ENCODE results near the gene SERPINE2.

The SERPINE2 gene, protein sequence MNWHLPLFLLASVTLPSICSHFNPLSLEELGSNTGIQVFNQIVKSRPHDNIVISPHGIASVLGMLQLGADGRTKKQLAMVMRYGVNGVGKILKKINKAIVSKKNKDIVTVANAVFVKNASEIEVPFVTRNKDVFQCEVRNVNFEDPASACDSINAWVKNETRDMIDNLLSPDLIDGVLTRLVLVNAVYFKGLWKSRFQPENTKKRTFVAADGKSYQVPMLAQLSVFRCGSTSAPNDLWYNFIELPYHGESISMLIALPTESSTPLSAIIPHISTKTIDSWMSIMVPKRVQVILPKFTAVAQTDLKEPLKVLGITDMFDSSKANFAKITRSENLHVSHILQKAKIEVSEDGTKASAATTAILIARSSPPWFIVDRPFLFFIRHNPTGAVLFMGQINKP

DNA sequence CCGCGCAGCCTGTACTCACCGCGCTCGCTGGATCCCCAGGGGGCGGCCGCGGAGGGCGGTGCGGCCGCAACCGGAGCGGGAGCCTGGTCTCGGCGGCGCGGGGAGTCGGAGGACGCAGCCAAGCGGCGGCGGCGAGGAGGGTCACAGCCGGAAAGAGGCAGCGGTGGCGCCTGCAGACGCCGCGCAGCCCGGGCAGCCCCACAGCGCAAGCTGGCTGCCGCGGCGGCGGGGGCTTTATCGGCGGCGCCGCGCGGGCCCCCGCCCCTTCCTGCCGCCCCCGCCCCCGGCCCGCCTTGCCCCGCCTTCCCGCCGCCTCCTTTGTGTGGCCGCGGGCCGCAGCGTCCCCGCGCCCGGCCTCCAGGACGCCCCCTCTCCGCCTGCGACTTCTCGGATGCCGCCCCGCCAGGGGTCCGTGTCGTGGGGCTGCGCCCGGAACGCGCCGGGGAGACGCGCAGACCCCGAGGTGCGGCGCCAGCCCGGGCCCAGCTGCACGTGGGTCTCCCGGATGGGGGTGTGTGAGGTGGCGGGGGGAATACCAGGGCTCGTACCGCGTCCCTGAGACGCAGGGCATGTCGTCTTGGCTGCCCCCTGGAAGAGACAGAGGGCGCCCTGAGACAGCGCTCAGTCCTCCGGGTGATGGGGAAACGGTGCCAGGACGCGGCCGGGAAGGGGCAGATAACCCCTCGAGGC, at the start of gene SERPINE2:
SERPINE2 (minus strand) TSS at position 207 of the 690 bp plus-strand sequence. CDS start 37,386 bp downstream, outside the sequence.
- intact Hi-C loops (cut with DNase I) = loop anchor here (1.0 to 5.0 kb wide), 3 partner anchors 42 to 245 kb away; no protein-coding TSS in a partner anchor
- peak; percentile 59 to 94 (median 72) for DNase-seq

DNA sequence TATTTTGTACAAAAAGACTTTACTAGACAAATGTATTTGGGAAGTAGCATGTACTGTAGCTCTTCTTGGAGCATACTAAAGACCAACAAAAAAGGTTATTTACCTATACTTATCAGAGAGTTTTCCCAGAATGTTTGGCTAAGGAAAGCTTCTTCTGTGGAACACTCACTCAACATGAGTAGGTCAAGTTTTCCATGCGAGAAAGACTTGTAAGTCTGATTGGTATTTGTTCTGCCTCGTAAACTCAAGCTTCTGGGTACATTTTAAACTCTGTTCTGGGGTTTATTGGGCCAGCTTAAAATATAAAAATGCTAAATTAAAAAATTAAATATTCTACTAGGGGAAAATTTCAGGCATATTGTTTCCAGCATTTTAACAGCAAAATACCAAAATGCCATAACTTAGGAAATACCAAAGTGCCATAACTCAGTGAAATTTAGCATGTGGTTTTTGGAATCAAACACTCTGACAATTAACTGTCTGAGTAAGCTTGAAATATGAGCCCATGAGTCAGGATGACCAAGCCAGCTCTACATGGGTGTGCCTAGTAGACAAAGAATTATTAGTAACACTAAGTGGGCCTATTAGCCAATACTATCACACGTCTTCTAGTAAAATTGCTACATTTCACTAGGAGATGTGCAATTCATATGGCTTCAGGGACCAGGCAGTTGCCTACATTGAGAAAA, 47.3 kb upstream of the SERPINE2 start:
- DNase-seq = no peak
- intact Hi-C loops (cut with DNase I) = no loop called here

DNA sequence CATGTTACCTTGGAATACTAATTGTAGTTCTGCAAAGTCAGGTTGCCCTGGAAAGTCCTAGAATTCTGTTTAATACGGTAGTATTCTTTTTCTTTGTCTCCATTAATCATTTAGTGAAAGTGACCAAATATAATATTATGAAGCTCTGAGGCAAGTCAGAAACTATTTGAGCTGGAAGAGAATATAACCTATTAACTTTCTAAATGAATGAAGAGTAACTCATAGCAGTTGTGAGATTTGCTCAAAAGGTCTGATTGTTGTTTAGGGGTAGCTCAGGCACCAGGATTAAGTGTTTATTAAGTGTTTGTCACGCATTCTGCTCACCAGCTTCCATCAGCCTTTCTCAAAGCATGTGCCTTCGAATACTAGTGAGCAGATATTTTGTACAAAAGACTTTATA, 46.7 kb upstream of the SERPINE2 start:
- intact Hi-C loops (cut with DNase I) = no loop called here

DNA sequence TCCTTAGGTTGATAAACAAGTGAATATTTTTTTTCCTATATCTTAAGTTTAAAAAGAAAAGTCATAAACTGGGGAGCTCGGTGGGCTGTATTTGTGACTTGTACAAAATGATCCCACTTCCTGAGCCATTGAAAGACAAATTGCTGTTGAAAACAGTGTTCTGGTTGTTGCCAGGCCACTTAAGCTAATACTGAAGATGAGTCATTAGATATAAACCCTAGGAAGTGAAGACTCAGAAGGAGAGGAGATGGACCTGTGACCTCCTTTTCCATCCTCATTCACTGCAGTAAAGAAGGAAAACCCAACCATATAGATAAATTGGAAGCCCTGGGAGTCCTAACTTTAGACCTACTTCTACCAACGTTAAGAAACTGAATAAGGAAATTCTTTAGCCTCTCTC, 46.2 kb upstream of the SERPINE2 start:
- DNase-seq = no peak
- intact Hi-C loops (cut with DNase I) = no loop called here

More for the DNA sequence above, 46.7 kb upstream of the SERPINE2 start:
- no peak for DNase-seq

DNA sequence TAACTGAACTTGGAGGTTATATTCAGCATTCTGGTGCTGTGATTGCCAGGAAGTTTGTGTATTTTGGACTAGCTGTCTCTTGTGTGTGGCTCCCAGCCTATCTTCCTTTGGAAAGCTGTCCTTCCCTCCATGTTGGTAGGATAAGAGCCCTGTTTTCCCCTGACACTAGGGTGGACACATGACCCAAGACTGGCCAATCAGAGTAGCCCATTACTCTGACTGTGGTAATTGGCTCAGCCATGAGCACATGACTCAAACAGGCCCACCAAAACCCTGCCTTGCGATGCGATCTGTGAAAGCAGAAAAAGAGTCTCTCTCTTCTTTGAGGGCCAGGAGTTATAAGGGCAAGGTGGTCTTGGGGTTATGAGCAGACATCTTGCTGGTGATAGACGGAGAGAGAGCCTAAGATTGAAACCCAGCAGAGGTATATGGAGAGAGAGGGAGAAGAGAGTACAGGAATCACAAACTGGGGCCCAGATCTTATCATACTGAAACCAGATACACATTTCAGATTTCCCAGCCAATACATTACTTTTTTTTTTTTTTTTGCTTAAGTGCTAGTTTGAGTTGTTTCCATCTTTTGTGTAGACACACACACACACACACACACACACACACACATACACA, 45.3 kb upstream of the SERPINE2 start:
- intact Hi-C loops (cut with DNase I) = no loop called here
- DNase-seq = no peak

DNA sequence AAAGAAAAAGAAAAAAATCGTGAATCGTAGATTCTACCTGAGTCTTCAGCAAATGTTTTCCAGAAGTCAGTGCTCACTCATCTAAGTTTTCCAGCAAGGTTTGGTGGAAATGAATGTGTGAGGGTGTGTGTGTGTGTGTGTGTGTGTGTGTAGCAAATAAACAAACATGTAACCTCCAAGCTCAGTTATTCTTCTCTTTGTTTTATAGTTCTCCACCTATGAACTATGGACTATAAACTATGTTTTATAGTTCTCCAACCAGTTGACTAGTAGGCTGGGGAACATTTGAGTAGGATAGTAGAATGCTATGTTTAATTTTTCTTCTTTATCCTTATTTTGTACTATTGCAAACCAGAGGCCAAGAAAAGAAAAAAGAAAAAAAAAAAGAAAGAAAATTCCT, 44.6 kb upstream of the SERPINE2 start:
- intact Hi-C loops (cut with DNase I) = no loop called here
- DNase-seq = no peak

DNA sequence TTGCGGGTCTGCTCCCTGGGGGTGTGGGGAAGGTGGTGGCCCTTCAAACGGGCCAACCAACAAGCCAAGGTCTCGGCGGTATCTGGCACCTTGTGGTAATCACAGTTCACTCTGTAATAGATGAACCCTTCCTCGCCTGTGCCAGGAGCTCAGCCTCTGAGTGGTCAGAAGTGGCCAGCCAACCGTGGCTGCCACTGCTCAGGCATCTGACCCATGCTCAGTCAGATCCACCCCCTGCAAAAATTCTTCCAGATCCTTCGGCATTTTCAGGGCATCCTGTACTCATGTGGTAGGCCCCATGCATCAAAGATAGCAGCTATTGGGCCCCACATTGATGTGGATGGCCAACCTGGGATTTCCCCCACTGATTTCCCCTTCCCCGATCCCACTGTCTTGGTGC, 39.6 kb upstream of the SERPINE2 start:
- no peak for DNase-seq
- intact Hi-C loops (cut with DNase I) = no loop called here

DNA sequence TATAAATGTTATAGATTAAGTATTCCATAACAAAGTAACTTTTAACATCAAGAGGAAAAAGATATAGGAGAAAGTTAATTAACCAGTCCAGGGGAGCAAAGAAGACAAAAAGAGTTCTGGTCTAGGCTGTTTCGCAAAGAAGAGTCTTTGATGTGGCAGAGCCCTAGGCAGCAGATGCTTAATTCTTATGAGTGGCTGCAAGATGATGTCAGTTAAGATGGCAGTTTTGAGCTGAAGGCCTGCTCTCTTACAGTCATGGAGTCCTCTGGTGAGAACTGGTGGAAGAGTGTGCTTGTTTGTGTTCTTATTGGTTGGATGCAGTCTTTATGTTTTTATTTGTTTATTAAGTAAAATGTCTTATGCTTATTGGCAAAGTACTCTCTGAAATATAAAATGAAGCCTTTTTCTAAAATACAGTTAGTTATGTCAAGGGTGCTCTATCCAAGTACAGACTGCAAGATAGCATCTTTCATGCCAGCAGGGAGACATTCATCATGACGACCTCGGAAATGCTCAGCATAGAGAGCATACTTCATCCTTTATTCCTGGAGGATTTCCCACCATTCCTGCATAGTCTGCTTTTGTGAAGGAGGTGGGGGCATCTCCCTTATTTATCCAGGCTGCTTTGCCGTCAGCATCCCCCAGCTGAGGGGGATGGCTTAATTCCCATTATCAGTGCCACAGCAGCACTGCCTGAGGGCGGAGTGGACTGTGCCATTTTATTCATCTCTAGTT, 38.9 kb upstream of the SERPINE2 start:
- no peak for DNase-seq
- intact Hi-C loops (cut with DNase I) = no loop called here

DNA sequence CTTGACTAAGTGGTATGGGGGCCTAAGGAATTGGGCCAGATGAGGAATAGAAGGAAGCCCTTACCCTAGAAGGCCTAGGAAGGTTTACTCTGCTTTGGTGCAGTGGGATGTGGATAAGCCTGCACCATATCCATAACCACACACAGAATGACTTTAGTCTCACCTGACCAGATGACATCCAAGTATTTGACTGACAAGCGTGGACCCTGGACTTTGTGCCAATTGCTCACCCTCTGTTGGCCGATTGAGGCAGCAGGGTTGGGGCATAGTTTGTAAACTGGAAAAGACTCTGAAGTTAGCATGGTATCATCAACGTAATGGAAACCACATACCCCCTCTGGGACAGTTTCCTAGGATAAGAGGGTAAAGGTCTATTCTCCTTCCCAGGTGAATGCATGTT, 36.5 kb upstream of the SERPINE2 start:
- no peak for DNase-seq
- intact Hi-C loops (cut with DNase I) = no loop called here

DNA sequence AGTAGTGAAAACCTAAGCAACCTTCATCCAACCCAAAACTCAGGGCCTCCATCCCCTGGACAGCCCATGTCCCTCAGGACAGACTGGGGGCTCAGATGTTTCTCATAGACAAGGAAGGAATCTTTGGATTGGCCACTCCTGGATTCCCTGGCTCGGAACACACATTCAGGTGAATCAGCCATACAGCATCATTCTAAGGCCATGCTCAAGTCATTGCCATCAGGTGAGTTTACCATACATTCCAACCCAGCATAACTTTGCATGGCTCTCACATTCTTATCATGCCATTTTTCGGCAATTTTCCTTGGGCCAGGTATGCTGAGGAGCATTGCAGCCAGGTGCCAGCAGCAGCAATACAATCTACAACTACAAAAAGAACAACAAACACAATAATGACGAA, 34.6 kb upstream of the SERPINE2 start:
- intact Hi-C loops (cut with DNase I) = no loop called here
- DNase-seq = no peak

DNA sequence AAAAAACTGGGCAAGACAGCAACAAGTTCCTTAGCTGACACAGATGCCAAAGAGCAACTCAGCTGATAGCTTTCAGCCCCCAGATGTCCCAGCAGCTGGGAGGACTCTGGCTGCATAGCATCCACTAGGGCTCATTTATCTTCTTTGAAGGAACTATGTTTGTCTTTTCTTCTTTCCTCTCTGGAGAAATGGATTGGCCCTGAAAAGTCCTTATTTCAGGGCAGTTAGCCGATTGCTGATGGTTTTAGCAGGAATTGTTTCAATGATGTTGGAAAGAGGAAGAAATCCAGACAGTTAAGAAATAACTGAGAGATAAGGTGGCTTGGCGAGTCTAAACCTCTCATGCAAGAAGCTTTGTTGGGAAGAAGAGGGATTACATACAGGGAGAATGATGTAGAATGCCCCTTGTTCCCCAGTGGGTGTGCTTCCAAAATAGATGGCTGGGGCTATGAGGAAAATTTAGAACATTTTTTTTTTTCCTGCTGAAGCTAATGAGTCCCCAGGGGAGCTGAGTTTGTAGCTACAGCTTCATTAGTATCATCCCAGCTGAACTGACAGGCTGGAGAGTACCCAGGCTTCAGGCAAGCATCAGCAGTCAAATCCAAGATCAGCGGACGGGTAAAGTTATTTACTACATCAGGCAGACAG, 33.6 kb upstream of the SERPINE2 start:
- intact Hi-C loops (cut with DNase I) = no loop called here
- DNase-seq = no peak

DNA sequence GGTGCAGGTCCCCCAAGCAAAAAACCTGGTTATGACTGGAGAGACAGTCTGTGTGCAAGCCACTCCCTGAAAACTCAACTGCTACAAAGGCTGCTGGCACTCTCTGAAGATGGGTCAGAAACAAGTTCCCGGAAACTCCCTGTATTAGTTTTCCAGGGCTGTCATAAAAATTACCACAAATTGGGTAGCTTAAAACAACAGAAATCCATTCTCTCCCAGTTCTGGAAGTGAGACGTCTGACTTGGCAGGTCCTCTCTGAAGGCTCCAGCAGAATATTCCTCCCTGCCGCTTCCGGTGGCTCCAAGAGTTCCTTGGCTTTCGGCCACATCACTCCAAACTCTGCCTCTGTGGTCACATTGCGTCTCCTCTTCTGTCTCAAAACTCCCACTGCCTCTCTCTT, 30.1 kb upstream of the SERPINE2 start:
- intact Hi-C loops (cut with DNase I) = no loop called here
- no peak for DNase-seq

DNA sequence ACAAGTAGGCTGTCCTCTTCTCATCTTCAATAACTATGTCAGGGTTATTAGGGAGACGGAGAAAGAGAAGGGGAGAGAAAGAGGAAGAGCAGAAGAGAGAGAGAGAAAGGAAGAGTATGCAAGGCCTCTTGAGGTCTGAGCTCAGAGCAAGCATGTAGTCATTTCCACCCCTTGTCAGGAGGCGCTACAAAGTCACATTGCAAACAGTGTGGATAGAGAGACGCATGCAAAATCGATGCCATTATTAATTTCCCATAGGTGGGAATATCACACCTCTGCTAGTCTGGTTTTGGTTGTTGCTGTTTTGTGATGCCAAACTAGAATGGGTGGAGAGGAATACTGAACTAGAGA, 24.2 kb upstream of the SERPINE2 start:
- intact Hi-C loops (cut with DNase I) = no loop called here
- no peak for DNase-seq

DNA sequence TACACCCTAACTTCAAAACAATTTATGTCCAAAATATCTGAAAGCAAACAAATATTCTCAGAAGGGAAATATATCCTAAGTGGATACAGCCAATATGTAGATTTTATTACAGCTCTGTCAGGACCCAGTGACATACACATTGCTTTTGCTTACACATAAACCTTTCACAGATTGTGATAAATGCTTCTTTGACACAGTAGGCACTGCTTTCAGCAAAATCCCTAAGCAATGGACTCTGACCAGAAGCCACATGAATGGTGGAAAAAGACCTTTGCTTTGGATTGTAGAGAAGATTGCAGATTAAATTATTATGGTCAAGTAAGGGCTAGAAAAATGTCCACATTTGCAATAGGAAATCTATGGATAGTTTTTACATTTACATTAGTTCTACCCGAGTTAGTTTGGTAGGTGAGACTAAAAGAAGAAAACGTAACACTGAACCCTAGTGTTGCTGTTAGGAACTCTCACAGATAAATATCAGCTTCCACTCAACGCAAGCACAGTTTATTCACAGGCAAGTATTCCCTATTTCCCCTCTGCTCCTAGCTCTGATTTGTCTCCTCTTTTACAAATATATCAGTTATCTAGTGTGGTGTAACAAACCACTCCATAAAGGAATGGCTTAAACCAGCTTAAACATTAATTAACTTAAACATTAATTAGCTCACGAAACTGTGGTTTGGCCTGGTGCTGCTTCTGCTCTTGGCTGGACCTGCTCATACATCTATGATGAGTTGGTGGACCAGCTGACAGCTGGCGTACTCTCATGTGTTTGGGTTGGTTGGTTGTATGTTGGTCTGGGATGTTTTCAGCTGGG, 23.6 kb upstream of the SERPINE2 start:
- no peak for DNase-seq
- intact Hi-C loops (cut with DNase I) = no loop called here

DNA sequence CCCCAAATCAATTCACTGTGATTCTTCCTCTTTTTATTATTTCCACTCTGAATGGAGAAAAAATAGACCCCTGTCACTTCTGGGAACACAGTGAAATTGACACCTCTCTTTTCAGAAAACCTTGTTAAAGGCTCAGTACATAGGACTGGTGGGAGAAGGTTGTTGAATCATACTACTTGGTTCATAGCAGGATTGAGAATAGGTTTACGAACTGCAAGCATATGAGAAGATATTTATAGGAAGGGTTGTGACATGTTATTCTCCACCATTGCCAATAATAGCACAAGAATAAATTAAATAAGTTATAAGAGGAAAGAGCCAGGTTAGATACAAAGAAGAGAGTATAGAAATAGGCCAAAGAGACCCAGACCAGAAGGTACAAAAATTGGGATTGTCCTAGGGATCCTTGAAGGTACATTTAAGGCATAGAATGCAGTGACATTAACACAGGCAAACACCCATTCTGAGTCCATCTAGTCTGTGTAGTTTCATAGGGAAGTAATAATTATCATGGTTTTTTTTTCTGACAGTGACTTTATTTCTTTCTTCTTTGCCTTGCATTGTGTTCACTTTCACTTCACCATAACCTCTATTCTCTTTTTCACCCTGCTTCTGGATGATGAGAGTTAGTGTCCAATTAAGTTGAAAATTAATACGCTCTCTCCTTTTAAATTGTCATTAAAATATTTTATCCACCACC, 21.8 kb upstream of the SERPINE2 start:
- intact Hi-C loops (cut with DNase I) = no loop called here
- DNase-seq = no peak

DNA sequence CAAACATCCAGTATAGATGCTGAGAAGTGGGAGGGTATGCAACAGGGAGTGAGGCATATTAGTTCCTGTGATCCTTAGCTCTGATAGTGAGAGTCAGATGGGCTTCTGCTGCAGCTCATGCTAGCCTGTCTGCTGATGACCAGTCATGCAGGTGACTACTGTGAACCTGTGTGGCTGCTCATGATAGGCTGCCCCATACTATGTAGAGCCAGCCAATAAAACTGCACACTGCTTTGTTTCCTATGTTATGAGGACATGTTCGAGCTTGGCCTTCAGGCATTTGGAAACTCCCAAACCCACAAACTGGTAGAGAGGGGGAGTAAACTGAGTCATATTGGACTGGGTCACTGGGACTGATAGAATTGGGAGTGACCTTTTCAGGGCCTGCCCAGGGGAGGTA, 20.1 kb upstream of the SERPINE2 start:
- no peak for DNase-seq
- intact Hi-C loops (cut with DNase I) = no loop called here

DNA sequence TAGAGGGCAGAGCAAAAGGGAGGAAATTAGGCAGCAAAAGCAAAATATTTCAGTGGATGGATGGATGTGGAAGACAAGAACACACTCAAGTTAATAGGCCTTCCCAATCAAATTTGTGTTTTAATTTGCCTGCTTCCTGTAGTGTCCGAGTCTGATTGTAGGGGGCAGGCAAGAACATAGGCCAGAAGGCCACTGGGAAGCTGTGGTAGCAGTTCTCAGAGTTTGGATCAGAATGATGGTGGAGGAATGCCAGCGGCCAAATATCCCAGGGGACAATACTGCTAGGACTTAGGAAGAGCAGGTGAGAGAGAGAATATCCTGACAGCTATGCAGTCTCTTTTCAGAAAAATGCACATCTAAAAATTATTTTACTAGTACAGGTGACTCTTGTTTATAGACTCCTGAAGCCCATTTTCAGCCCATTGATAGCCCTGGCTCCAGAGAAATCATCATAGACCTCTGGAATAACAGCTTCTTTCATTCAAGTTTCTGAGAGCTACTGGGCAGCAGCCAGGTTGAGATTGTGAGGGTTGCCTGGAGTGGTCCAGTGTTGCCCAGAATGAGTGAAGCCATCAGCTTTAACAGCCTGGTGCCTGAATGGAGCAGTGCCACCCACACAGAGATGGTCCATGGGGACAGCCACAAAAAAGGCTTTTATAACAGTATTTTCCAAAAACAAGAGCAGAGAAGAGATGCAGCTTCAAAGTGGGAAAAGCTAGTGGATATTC, 19.1 kb upstream of the SERPINE2 start:
- intact Hi-C loops (cut with DNase I) = no loop called here
- peak in 1 of 10 donors; percentile 15 for DNase-seq

DNA sequence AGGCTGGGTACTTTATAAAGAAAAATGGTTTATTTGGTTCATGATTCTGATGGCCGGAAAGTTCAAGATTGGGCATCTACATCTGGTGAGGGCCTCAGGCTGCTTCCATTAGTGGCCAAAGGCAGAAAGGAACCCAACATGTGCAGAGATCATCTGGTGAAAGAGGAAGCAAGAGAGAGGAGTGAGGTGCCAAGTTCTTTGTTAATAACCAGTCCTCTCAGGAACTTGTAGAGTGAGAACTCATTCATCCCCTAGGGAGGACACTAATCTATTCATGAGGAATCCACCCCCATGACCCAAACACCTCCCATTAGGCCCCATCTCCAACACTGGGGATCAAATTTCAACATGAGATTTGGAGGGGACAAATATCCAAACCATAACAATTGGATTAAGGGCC, 17.8 kb upstream of the SERPINE2 start:
- intact Hi-C loops (cut with DNase I) = no loop called here

More for the DNA sequence above, 17.8 kb upstream of the SERPINE2 start:
- DNase-seq = no peak
